ENCODE data around the gene PIGQ.

GRCh38 chr16:537415-538335 lies 32.1 kb upstream of the PIGQ start:
- peak in 1 of 2 experiments; percentile 31; a peak in 2 of 4 replicates for TF ChIP-seq CTCF (conservative IDR thresholded peaks at IDR 0.05; ENCODE audit: low read depth in 2 of 2)
- TF ChIP-seq EZH2phosphoT487 (IDR thresholded peaks at IDR 0.05; ENCODE audit: unreplicated experiment), result no peak
- TF ChIP-seq REST (IDR thresholded peaks at IDR 0.05; ENCODE audit: unreplicated experiment), result no peak
- TF ChIP-seq ZNF114 (CRISPR knock-in tag; IDR thresholded peaks at IDR 0.05), result no peak
- TF ChIP-seq POLR2AphosphoS5 (IDR thresholded peaks at IDR 0.05; ENCODE audit: low read depth), result no peak

All from GM23338 (cell line).